DMS53 treated with DMSO at 0.1 percent for 48 hours (cell line): Measurements from ENCODE around the gene ZNF248.
"Not testable (repeated sequence)": the region's sequence is repeated elsewhere in the genome, so short reads cannot be mapped to it uniquely, and the experiment has no call there.

Source experiments
- DNase-seq: peaks from one replicate; lab custom pipeline; 2025; ENCODE audit not compliant: unreplicated experiment; lab: John Stamatoyannopoulos, UW

Gene ZNF248

GRCh38 chr10:37857287-37858211 is at the start of gene ZNF248:
ZNF248 (minus strand) TSS chr10:37857610; CDS start chr10:37856310, 1,300 bp downstream.
- peak; percentile 88 for DNase-seq

DNA sequence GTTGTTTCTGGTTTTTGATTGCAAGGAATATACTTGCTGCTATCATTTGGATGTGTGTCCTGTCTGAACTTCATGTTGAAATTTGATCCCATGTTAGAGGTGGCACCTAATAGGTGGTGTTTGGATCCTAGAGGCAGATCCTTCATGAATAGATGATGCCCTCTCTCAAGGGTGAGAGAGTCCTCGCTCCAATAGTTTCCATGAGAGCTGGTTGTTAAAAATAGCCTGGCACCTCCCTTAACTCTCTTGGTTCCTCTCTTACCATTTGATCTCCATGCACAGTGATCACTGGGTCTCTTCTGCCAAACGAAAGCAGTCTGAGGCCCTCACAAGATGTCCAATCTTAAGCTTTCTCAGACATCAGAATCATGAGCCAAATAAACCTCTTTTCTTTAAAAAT is 49.0 kb upstream of the ZNF248 start:
- DNase-seq, result no peak

DNA sequence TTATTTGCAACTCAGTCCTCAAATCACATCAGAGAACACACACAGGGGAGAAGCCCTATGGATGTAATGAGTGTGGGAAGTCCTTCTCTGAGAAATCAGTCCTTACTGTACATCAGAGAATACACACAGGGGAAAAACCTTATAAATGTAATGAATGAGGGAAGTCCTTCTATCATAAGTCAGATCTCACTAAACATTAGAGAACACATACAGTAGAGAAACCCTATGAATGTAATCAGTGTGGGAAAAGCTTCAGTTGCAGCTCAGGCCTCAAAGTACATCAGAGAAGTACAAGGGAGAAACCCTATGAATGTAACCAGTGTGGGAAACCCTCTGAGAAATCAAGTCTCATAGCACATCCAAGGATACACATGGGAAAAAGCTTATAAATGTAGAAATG is 39.0 kb upstream of the ZNF248 start:
- DNase-seq, result no peak

GRCh38 chr10:37895674-37896073 is 38.3 kb upstream of the ZNF248 start:
- no peak for DNase-seq

DNA sequence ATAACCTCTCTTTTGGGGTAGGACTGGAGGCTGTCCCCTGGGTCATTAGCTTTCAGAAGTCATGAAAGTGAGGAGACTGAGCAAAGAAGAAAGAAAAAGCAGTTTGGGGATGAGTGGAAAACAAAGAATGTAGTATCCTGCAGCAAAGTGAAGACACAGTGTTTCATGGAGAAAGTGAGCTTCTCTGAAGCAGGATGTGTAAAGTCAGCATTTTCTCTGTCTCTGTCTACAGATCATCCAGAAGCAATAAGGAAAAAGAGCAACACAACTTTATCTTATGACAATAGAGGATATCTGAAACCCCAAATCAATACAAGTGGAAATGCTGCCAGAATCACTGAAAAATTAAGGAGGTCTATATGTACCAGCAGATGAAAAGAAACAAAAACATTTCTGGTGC is 28.4 kb upstream of the ZNF248 start:
- DNase-seq, result no peak

DNA sequence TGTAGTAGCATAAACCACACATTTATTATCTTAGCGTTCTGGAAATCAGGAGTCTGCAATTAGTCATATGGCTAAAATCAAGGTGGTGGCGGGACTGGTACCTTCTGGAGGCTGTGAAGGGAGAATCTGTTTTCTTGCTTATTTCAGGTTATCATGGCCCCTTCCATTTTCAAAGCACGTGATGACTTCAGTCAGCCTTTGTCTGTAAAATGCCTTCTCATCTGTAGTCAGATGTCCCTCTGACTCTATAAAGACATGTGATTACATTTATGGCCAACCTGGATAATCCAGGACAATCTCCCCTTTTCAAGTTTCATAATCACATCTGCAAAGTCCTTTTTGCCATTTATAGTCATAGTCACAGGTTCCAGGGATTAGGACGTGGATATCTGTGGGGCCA is 15.5 kb upstream of the ZNF248 start:
- DNase-seq, result no peak

DNA sequence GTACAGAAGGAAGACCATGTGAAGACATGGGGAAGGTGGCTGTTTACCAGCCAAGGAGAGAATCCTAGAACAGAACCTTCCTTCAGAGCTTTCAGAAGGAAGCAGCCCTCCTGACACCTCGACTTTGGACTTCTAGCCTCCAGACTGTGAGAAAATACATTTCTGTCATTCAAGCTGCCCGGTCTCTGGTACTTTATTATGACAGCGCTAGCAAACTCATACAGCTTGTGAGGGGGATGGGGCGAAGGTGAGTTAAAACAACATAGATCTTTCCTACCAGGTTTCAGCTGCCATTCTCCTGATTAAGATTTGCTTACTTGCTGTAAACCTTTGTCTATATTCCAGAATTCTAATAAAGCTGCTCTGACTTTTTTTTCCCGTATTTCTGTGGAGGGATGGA is 14.9 kb upstream of the ZNF248 start:
- no peak for DNase-seq

DNA sequence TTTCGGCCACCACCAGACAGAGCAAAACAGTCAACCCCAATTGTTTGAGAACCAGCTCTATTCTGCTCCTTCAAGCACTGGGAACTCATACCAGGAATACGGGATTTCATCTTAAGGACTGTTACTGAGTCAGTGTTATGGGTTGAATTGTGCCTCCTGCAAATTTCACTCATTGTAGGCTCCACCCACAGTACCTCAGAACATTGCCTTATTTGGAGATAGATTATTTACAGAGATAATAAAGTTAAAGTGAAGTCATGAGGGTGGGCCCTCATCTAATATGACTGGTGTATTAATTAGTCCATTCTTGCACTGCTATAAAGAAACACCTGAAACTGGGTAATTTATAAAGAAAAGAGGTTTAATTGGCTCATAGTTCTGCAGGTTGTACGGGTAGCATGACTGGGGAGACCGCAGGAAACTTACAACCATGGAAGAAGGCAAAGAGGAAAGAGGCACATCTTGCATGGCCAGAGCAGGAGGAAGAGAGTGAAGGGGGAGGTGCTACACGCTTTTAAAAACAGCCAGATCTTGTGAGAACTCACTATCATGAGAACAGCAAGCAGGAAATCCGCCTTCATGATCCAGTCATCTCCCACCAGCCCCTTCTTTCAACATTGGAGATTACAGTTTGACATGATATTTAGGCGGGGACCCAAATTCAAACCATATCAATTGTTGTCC is 14.3 kb upstream of the ZNF248 start:
- DNase-seq, result no peak

DNA sequence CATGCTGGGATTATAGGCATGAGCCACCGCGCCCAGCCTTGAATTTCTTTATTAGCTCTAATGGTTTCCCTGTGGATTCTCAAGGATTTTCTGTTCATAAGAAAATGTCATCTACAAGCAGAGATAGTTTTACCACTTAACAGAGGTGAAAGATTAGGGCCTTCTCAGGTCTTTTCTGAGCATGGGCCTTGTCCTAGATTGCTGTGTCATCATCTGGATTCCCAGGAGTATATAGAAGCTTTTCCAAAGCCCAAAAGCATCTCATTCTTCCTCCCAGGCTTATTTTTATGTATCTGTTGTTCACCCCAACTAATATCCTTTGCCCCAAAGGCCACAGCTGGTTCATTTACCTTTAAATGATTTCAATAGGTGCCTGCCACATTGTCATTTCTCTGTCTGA is 13.7 kb upstream of the ZNF248 start:
- no peak for DNase-seq

- DNase-seq, result no peak
These were observed 11.4 kb upstream of the ZNF248 start for GRCh38 chr10:37868796-37869195.

DNA sequence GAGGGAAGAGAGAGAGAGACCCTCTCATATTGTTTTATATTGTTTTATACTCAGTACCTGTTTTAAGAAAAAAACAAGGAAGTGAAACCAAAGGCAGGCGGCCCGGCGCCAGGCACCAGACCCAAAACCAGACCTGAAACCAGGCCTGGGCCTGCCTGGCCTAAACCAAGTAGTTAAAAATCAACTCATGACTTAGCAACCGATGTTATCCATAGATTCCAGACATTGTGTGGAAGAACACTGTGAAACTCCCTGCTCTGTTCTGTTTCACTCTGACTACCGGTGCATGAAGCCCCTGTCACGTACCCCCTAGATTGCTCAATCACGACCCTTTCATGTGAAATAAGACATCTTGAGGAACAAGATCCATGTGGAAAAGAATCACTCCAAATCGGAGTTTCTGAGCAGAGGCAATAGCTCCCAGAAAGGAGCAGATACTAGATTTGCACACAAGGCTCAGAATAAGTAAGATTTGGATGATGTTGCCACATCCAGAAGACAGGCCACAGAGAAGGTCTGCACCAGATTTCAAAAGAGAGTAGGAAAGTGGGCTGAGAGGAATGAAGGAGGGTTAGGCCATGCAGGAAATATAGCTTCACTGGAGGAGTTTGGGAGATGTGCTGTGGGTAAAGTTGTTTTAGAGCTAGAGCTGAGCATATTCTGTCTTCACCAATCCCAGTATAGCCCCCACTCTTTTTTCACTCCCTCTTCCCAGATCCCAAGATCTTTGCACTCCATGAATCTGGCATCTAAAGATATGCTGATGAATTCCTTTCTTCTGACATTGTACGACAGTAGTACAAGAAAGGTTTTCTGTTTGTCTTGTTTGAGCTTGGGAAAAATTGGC is 8.8 kb upstream of the ZNF248 start:
- DNase-seq, result no peak

GRCh38 chr10:37865264-37865663 is 7.9 kb upstream of the ZNF248 start:
- no peak for DNase-seq

- peak; percentile 54 for DNase-seq
These were observed 3.2 kb upstream of the ZNF248 start for GRCh38 chr10:37860494-37861190.

GRCh38 chr10:37859270-37859669 is 1.9 kb upstream of the ZNF248 start:
- DNase-seq, result not testable (repeated sequence)

GRCh38 chr10:37856881-37857286 is 526 bp downstream of the ZNF248 start:
- no peak for DNase-seq

DNA sequence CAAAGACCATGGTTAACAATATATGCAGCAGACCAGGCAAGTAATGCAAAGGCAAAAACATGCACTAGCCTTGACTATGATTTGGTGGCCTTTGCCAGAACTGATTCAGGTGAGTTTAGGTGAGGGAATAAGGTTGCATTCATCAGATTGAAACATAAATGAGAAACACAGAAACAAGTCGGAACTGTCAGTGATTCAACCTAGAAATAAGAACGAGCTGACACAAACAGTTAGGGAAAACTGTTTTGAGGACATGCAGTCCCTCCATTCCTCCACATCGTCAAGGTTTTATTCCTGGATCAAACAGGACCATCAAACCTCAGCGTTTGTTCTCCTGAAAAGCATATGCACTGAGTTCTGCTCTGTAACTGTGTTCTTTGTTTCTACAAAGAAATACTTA is 1.8 kb downstream of the ZNF248 start:
- DNase-seq, result no peak

- DNase-seq, result no peak
These were observed 2.8 kb downstream of the ZNF248 start for GRCh38 chr10:37854626-37855025.

DNA sequence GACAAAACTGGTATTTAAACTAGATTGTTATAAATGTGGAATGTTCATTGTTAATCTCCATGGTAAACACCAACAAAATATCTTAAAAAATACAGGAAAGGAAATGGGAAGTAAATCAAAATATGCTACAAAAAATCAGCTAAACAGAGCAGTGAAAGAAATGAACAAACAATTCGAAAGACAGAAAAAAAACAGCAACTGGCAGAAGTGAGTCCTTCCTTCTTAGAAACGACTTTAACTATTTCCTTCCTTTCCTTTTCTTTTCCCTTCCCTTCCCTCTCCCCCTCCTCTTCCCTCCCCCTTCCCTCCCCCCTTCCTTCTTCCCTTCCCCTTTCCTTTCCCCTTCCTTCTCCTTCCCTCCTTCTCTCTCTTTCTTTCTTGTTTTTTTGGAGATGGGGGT is 12.8 kb downstream of the ZNF248 start:
- DNase-seq, result no peak

DNA sequence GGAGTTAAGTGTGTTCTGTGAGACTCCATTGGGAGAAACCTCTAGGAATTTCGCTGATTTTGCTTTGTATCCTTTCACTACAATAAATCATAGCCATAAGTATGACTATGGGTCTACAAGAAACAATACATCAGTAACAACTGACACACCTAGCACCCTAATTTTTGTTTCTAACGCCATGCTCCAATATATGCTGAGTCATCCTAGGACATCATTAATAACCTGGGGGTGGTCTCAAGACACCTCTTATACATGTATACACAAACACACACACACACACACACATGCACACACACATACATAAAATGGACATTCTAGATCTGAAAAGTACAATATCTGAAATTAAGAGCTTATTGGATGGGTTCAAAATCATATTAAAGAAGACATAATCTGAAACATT is 18.2 kb downstream of the ZNF248 start:
- DNase-seq, result no peak

GRCh38 chr10:37831495-37832333 is 25.7 kb downstream of the ZNF248 start:
- no peak for DNase-seq
